Hepatocyte (in vitro differentiated cells): Measurements from ENCODE around the gene MTMR12.

Source experiments
- EZH2 ChIP-seq: fragments of 200-600 bp; sonication (generic); IDR thresholded peaks from 2 replicates; pipeline ENCODE4 v1.6.1; 2016; ENCODE audit warnings: antibody characterized with exemption, mild to moderate bottlenecking, borderline replicate concordance
- TF ChIP-seq, protein P1 (sequence below): fragments of 200-600 bp; sonication (generic); IDR thresholded peaks from 2 replicates; pipeline ENCODE4 v1.5.1; 2016; ENCODE audit warnings: antibody characterized with exemption, mild to moderate bottlenecking; ENCODE audit not compliant: poor library complexity

DNA sequence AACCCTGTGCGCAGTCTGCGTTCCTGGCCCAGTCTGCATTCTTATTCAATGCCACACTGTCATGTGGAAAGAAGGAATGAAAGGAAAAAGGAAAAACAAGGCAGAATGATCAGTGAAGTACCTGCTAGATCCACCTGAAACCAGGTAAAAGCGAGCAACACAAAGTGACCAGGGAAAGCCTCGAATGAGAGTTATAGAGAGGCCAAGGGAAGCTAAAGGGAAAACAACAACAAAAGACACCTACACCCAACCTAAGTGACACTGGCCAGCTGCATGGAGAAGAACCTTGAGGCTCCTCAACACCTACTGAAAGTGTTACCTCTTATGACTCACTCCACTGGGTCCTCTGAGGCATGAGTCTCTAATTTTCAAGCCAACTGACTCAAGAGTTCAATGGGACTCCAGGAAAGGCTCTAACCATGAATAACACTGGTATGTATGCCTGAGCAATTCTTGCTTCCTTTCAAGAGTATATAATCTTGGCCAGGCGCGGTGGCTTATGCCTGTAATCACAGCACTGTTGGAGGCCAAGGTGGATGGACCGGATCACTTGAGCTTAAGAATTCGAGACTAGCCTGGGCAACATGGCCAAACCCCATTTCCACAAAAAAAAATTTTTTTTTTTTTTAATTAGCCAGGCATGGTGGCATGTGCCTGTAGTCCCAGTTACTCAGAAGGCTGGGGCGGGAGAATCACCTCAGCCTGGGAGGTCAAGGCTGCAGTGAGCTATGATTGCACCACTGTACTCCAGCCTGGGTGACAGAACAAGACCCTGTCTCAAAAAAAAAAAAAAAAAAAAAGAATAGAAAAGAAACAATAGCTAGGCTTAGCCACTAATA is 29.0 kb downstream of the MTMR12 start:
- no peak for TF ChIP-seq EZH2
- TF ChIP-seq, protein P1, sequence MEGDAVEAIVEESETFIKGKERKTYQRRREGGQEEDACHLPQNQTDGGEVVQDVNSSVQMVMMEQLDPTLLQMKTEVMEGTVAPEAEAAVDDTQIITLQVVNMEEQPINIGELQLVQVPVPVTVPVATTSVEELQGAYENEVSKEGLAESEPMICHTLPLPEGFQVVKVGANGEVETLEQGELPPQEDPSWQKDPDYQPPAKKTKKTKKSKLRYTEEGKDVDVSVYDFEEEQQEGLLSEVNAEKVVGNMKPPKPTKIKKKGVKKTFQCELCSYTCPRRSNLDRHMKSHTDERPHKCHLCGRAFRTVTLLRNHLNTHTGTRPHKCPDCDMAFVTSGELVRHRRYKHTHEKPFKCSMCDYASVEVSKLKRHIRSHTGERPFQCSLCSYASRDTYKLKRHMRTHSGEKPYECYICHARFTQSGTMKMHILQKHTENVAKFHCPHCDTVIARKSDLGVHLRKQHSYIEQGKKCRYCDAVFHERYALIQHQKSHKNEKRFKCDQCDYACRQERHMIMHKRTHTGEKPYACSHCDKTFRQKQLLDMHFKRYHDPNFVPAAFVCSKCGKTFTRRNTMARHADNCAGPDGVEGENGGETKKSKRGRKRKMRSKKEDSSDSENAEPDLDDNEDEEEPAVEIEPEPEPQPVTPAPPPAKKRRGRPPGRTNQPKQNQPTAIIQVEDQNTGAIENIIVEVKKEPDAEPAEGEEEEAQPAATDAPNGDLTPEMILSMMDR, result no peak
